Measurements from ENCODE around the gene CNTN4.

DNA sequence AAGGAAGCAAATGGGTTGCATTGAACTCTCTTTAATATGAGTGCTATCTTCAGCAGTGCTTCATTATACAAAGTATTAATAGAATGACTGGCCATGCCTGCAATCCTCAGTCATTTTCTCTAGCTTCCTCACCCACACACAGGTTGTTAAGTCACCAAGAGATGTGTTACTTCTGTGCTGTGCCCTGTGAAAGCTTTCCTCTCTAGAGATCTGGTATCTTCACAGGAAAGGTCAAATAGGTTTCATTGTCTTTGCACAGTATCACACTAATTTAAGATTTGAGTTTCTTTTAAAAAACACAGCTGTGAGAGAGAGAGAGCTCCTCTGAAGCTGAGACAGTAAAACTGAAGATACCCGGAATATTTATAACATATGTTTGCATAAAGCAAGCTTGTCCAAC is 278.6 kb downstream of the CNTN4 start:
- no peak for TF ChIP-seq POLR2AphosphoS5 (IDR thresholded peaks at IDR 0.05; ENCODE audit: borderline replicate concordance, low read depth, low read length)
- no peak for TF ChIP-seq EZH2 (IDR thresholded peaks at IDR 0.05)
- no peak for TF ChIP-seq FOXP2 (optimal IDR thresholded peaks at IDR 0.05; ENCODE audit: control extremely low read depth, extremely low read length, insufficient read depth)

Data from SK-N-MC (cell line).